Urothelium cell line (cell line): Measurements from ENCODE around the gene DNAH17.
A peak's percentile ranks its signal among the peaks of the same experiment; 100 is the strongest.

Experiments used
- DNase-seq: peaks from one replicate; pipeline ENCODE4 v3.0.0; 2011; ENCODE audit warnings: low spot score, mixed read lengths
- FAIRE-seq: peaks from 2 replicates; lab custom pipeline; 2011; peaks lifted over from hg19 to GRCh38; lab: Jason Lieb, UNC

Gene DNAH17, protein sequence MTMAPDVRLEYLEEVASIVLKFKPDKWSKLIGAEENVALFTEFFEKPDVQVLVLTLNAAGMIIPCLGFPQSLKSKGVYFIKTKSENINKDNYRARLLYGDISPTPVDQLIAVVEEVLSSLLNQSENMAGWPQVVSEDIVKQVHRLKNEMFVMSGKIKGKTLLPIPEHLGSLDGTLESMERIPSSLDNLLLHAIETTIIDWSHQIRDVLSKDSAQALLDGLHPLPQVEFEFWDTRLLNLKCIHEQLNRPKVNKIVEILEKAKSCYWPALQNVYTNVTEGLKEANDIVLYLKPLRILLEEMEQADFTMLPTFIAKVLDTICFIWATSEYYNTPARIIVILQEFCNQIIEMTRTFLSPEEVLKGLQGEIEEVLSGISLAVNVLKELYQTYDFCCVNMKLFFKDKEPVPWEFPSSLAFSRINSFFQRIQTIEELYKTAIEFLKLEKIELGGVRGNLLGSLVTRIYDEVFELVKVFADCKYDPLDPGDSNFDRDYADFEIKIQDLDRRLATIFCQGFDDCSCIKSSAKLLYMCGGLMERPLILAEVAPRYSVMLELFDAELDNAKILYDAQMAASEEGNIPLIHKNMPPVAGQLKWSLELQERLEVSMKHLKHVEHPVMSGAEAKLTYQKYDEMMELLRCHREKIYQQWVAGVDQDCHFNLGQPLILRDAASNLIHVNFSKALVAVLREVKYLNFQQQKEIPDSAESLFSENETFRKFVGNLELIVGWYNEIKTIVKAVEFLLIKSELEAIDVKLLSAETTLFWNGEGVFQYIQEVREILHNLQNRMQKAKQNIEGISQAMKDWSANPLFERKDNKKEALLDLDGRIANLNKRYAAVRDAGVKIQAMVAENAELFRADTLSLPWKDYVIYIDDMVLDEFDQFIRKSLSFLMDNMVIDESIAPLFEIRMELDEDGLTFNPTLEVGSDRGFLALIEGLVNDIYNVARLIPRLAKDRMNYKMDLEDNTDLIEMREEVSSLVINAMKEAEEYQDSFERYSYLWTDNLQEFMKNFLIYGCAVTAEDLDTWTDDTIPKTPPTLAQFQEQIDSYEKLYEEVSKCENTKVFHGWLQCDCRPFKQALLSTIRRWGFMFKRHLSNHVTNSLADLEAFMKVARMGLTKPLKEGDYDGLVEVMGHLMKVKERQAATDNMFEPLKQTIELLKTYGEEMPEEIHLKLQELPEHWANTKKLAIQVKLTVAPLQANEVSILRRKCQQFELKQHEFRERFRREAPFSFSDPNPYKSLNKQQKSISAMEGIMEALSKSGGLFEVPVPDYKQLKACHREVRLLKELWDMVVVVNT (N-terminal part only)

GRCh38 chr17:78577296-78577695 lies at the start of gene DNAH17:
Gene DNAH17 (minus strand): TSS chr17:78577396. CDS start chr17:78575057, 2,339 bp downstream.
- DNase-seq = no peak
- FAIRE-seq = no peak

DNA sequence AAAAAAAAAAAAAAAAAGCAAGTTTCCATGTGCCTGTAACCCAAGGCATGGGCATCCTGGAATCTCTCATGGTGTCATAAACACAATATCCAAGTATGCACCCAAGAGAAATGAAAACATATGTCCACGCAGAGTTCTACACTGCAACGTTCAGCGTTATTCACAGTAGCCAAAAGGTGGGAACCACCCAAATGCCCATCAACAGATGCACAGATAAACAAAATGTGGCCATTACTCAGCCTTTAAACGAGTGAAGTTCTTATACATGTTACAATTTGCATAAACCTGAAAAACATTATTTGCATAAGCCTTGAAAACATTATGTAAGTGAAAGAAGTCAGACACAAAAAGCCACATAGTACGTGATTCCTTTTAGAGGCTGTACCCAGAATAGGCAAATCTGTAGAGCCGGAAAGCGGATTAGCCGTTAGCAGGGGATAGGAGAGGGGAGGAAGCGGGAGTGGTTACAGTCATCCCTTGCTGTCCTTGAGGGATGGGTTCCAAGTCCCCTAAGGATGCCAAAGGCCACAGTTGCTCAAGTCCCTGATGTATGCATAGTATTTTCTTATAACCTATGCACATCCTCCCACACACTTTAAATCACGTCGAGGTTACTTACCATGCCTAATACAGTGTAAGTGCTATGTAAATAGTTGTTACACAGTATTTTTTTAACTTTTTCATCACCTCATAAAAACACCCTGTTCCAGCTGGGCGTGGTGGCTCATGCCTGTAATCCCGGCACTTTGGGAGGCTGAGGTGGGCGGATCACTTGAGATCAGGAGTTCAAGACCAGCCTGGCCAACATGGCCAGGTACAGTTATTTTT lies 47.3 kb upstream of the DNAH17 start:
- FAIRE-seq (no peak), DNase-seq (no peak)

- no peak for DNase-seq
- peak; percentile 85 for FAIRE-seq
Measured at GRCh38 chr17:78623541-78623940, 46.3 kb upstream of the DNAH17 start.

DNA sequence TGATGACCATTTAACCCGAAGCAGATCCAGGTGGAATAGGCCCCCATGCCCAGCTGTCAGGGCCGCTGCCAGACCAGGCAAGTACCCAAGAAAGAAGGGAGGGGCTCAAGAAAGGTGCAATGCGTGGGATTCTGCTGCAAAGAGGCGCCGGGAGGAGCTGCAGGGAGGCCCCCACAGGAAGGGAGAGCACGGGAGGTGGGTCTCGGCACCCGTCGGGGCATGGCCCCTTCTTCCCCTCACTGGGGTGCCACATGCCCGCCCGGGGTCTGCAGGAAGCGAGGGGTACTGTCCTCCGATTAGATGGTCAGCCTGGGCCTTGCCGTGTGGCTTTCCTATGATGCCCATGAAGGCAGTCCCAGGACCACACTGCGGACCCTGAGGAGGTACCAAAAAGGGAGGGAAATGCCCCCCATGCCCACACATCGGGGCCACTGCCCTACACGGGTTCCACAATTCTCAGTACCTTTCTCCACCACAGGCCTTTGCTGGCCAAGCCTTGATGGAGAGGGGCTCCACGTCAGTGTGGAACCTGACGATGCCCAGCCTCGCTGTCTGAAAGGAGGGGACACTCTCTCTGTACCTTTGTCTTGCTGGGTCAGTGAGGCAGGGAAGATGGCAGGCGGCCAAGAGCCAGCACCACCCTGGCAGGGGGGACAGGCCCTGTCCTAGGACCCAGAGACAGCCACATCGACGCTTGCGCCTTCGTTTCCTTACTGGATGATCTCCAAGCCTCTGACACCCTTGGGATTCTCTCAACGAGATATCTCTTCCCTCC lies 45.5 kb upstream of the DNAH17 start:
- DNase-seq = no peak
- peak; percentile 44 for FAIRE-seq

- FAIRE-seq (no peak), DNase-seq (no peak)
Measured at GRCh38 chr17:78621720-78622490, 44.7 kb upstream of the DNAH17 start.

DNA sequence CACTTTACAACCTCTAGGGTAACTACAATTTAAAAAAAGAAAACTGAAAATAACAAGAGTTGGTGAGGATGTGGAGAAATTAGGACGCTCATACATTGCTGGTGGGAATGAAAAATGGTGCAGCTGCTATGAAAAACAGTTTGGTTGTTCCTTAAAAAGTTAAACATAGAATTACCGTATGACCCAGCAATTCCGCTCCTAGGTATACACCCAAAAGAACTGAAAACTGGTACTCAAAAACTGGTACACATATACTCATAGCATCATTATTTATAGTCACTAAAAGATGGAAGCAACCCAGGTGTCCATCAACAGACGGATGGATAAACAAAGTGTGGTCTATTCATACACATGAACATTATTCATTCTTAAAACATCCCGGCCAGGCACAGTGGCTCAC lies 42.9 kb upstream of the DNAH17 start:
- DNase-seq = no peak
- no peak for FAIRE-seq

- no peak for DNase-seq
- no peak for FAIRE-seq
Measured at GRCh38 chr17:78619334-78619733, 42.1 kb upstream of the DNAH17 start.

DNA sequence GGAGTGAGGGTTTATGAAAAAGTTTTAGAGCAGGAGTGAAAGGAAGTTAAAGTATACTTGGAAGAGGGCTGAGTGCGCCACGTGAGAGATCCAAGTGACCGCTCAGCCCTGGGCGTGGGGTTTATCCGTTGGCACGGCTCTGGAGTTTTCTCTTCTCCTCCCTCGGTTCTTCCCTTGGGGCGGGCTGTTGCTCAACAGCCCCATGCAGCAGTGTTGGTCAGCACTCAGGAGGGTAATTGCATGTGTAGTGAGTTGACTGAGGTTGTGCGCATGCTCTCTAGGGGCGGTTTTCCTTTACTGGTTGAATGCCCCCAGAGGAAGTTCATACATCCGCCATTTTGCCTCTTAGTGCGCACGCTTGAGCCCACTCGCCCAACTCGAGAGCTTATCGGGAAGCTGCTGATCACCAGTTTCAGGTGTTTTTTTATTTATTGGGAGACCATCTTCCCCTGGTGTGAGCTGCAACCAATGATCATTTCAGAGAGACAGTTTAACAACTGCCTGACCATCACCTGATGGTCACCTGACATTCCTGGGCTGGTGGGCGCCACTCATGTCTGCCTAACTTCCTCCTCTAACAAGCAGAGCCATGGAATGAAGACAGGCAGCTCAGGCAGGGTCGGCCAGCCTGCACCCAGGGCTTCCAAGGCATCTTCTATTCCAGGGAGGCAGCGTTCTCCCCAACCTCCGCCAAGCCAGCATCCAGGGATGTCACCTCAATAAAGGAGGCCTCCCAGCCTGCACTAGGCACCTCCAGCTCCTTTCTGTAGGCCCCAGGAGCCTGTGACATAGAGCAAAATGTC lies 41.3 kb upstream of the DNAH17 start:
- no peak for FAIRE-seq

GRCh38 chr17:78617511-78618061 lies 40.4 kb upstream of the DNAH17 start:
- DNase-seq (no peak), FAIRE-seq (peak; percentile 46)

More for the DNA sequence above, 41.3 kb upstream of the DNAH17 start:
- no peak for DNase-seq

GRCh38 chr17:78616946-78617345 lies 39.8 kb upstream of the DNAH17 start:
- FAIRE-seq (no peak), DNase-seq (no peak)

DNA sequence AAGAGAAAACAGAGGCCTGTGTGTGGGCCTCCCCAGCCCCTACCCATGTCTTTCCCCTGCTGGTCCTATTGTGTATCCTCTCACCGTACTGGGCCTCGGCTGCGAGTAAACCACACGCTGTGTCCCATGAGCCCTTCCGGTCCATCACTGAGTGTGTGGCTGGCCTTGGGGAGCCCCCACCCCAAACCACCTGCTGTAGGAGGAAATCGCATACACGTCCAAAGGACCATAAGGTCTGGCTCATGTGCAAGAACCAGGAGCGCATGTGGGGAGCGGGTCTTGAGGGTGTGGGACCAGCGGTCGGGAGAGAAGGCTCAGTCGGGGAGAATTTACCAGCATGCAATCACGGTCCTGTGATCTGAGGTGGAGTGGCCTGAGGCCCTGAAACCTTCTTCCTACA lies 38.4 kb upstream of the DNAH17 start:
- peak; percentile 30 for FAIRE-seq
- no peak for DNase-seq

GRCh38 chr17:78613416-78613815 lies 36.2 kb upstream of the DNAH17 start:
- peak; percentile 65 for FAIRE-seq
- DNase-seq = no peak

DNA sequence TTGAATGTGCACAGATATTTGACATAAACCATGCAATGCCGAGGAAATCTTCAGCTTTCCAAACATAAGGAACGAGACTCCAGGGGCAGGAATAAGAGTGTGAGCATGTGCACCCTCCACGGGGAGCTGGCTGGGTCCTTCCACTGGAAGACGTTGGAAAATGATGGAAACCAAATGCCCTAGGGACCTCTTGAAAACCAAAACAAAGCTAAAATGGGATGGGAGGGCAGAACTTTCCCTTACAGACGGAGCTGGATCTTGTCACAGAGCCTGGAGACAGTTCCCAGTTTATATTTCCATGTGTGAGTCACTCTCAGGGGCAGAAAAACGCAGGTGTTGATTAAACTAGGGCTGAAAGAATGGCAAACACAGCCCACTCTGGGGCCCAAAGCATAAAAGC lies 34.4 kb upstream of the DNAH17 start:
- DNase-seq (no peak), FAIRE-seq (peak; percentile 32)

DNA sequence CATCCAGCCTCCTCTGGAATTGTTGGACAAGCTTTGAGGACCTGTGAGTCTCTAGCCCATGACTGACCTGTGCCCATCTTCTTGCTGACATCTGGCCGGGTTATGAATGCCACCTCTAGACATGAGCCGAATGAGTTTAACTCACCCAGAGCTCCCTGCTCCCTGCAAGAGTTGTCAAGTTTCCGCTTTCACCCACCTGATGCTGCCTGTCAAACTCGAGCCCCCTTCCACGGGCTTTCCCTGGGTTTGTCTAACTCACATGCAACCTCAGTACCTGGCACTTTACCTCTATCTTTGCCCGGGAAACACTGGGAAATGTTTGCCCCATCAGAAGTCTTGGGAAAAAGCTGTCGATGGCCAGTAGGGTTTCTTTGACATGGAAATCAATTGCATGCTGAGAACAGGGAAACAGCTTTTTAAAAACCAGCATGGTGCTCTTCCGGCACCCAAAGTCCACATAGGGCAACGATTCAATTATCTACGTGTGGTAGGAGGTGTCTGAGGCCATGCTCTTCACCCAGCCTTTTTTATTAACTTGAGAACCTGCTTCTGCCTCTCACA lies 33.8 kb upstream of the DNAH17 start:
- peak; percentile 52 for FAIRE-seq
- no peak for DNase-seq

GRCh38 chr17:78609191-78609641 lies 32.0 kb upstream of the DNAH17 start:
- FAIRE-seq (no peak), DNase-seq (no peak)

DNA sequence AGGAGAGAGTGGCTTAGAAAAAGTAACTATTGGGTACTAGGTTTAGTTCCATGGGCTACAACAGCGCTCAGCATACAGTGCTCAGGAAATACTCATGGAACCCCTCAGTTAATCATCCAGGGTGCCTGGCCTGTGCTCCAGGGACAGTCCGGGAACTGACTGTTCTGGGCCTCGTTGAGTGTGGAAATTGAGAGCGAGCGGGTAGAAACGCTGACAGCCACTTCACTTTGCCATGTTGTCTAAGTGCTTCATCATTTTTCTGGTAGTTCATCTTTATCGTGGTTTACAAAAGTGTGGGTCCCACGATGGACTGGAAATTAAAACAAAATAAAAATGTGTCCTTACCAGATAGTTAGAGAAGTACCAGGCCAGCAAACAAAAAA lies 31.6 kb upstream of the DNAH17 start:
- FAIRE-seq = no peak
- no peak for DNase-seq
